ENCODE data around the gene GAMT.
A peak's percentile ranks its signal among the peaks of the same experiment; 100 is the strongest.

GAMT gene

DNA sequence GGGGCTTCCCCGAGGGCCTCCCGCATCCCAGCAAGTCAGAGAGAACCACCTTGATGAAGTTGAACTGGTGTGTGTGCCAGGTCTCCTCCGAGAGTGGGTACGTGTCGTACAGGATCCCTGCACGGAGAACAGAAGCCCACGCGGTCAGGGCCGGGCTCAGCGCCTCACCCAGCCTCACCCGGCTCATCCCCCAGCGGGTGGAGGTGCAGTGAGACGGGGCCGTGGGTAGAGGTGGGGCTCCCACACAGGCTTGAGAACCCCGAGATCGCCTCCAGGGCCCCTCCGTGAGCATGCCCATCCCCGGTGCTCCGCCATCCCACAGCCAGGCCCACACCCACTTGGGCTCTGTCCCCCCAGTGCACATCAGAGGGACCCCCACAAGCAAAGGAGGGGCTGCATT, 2.3 kb downstream of the GAMT start:
- no peak for DNase-seq

DNA sequence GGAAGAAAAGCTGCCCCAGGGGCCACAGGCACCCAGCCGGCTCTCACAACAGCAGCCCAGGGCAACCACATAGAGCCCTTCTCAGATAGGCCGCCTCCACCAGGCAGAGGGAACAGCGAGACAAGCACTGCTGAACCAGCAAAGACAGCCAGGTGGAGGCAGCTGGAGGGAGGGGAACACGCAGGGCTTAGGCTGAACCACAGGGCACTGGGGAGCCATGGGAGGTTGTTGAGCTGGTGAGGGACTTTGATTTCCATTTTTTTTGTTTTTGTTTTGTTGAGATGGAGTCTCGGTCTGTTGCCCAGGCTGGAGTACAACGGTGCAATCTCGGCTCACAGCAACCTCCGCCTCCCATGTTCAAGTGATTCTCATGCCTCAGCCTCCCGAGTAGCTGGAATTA, 3.5 kb downstream of the GAMT start:
- DNase-seq: no peak

DNA sequence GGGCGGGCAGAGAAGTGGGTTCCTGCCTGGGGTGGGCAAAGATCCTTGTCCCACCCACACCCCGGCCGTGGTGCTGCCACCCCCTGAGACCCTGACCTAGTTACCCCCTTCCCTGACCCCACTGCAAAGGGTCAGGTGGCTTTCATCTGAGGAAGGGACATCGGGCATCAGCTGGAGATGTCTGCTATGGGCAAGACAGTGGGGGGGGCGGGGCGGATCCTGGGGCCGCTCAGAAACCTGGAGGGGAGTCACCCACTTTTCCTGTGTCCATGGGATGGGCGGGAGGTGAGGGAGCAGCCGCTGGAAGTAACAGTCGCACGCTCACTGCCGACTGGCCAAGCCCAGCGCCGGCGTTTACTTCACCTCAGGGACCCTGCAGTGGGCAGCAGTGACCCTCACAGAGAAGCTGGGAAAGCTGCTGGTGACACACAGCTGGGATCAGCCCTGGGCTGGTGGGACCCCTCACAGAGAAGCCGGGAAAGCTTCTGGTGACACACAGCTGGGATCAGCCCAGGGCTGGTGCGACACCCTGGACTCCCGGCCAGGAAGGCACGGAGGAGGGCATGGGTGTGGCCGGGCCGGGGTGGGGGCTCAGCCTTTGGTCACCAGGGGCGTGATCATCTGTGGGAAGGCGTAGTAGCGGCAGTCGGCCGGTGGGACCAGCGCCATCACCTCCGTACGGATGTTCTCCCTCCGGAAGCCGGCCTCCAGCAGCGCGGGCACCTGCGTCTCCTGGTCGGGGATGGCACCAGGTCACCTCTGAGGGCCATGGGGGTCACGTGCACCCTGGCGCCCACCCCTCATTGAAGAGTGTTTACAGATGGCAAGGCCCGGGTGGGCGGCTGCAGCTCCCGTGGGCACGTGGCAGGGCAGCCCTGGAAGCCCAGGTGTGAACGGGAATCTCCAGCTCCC, 4.3 kb downstream of the GAMT start:
- no peak for DNase-seq

DNA sequence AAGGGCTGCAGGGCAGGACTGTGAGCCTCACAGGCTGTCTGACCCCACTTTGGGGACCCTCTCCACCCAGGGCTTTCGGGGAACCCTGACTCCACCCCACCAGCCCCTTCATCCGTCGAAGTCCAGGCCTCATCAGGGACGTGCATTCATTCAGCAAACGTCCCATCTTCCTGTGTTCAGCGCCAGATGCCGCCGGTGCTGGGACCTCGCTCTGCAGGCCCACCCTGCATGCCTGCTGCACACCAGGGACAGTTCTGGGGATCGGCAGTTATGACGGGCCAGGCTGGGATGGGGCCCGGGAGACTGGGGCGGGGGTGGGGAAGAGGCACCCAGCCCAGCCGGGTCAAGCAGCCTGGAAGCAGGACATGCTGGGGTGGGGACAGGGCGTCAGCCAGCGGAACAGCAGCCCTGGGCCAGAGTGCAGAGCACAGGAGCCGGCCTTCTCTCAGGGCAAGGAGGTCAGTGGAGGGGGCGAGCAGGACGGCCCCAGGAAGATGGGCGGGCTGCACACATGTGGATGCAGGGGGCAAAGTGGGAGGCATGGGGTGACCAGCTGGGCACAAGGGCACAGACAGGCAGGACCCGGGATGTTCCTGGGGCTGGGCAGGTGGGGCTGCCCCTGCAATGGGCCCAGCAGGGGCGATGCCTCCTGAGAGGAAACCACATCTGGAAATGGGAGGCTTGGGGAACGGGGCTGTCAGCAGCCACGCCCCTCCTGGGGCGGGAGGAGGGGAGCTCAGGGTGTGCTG, 5.1 kb downstream of the GAMT start:
- DNase-seq: no peak

DNA sequence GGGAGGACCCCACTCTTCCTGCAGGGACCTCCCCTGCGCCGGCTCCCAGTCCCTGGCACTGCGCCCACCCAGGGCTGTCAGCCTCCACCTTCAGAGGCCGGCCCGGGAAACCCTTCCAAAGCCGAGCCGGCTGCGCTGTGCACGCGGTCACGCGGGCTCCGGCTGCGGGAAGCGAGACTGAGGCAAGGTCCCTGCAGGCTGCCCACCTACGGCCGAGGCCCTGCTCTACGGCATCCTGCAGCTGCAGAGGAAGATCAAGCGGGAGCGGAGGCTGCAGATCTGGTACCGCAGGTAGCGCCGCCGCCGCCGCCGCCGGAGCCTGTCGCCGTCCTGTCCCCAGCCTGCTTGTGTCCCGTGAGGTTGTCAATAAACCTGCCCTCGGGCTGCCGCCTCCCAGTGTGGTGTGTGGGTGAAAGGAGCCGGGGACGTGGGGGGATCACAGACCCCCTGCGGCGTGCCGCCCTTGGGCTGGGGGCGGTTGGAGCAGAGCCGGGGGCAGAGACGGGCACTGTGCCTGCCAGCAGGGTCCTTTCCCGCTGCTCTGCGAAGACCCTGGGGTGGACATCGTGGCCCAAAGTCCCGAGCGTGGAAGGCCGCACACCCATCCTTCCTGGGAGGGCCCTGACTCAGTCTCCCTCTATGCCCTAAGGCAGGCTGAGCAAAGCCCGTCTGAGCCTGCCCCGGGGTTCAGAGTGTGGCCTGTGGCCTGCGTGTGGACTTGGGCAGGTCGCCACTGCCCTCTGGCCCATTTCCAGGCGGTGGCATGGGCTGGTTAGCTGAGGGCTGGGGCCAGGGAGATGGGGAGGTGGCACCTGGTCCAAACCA, 5.9 kb downstream of the GAMT start:
- no peak for DNase-seq

DNA sequence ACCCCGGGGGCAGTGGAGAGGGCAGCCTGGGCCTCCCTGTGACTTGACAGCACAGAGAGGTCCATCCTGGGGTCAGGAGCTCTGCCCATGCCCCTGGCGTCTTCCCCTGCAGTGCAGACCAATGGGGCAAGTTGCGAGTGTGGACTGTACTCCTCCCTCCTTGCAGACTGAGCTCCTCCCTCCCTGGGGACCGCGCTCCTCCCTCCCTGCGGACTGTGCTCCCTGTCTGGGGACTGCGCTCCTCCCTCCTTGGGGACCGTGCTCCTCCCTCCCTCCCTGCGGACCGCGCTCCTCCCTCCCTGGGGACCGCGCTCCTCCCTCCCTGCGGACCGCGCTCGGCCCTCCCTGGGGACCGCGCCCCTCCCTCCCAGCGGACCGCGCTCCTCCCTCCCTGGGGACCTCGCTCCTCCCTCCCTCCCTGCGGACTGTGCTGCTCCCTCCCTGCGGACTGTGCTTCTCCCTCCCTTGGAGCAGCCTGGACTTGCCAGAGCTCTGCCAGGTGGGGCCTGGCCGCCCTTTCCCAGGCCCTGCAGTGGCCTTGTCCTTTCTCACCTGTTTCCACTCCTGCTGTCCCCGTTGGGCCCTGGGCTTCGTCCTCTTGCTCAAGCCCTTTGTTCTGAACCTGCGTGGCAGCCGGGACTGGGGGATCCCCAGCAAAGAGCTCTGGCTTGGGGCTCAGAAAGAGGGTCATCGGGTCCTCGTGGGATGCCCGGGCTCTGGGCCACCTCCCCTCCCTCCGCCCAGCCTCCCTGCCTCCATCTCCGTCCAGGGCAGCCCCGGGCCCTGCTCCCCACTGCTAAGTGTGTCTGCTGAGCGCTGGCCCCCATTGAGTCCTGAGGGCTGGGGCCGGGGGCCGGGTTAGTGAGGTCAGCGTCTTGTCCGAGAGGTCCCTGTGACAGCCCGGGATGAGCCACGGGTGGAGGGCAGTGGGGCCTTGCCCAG, 6.8 kb downstream of the GAMT start:
- DNase-seq: peak; percentile 19

DNA sequence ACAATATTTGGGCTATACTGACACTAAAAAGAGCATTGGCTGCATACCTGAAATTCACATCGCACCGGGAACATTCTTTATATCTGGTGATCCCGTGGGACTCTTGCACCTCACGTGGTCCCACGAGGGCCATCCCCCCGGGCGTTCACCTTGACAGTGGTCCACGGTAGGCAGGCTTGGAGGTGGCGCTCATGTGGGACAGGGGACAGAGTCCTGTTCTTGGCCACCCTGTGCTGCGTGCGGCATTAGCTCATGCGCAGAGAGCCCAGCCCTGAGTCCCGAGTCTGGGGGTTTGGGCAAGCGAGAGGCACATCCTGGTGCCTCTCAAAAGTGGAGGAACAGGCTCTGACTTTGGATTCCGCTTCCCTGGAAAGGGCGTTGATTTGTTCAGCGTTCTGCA, 7.5 kb downstream of the GAMT start:
- no peak for DNase-seq

GRCh38 chr19:1392939-1393530, 8.3 kb downstream of the GAMT start:
- DNase-seq: no peak

- no peak for DNase-seq
These were observed 8.9 kb downstream of the GAMT start for GRCh38 chr19:1392407-1392806.

DNA sequence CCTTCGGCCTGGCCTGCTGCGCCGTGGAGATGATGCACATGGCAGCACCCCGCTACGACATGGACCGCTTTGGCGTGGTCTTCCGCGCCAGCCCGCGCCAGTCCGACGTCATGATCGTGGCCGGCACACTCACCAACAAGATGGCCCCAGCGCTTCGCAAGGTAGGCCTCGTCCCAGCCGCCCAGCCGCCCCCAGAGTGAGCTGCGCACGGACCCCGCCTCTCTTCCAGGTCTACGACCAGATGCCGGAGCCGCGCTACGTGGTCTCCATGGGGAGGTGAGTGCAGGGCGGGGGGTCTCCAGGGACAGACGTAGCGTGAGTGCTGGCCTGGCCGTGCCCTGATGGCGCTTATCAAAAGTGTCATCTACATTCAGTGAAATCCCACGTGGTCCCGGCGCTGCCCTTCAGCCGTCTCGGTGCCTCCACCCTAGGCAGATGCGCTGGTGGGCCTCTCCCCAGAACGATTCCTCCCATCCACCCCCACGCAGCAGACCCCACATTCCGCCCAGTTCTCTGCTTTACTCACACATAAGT, 10.4 kb downstream of the GAMT start:
- no peak for DNase-seq

DNA sequence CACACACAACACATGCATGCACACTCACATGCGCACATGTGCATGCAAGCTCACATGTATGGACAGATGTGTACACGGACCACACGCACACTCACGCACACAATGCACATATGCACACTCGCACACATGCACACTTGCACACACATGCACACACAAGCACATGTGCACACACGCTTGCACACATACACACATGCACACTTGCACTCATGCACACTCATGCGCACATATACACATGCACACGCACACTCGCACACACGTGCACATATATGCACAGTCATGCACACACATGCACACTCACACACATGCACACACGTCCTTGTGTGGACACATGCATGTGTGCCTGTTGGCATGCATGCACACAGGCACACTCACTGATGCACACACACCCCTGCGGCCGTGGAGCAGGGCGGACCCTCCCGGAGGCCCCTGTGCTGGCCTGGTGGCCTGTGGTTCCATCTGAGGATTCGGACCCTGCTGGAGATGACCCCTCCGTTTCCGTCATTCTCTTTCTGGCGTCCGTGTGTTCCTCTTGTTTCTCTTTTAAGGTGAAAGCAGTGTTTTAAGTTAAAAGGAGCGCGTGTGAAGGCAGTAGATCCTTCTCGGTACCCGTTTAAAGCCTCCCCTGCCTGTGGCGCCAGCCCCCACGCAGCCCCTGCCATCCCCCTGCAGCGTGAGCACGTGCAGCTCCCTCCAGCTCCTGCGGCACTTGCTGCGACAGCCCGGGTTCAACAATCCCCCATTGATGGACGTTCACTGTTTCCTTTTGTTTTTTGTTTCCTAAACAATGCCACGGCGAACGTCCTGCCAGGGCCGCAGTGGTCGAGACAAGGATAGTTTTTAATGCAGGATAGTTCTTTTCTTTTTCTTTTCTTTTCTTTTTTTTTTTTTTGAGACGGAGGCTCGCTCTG, 12.1 kb downstream of the GAMT start:
- DNase-seq: no peak

DNA sequence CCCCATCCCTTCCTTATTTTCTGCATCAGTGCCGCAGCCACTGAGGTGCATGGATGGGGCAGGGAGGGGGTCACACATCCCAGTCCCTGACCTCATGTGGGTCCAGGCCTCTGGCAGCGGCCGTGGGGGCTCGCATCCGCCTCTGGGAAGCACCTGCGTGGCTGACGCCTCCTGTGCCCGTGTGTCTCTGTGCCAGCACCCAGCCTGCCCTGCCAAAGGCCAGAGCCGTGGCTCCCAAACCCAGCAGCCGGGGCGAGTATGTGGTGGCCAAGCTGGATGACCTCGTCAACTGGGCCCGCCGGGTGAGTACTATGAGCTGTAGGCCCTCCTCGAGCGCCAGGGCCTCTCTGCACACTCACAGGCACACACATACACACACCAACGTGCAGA, 12.7 kb downstream of the GAMT start:
- DNase-seq: no peak

GRCh38 chr19:1387684-1388636, 13.4 kb downstream of the GAMT start:
- no peak for DNase-seq

DNA sequence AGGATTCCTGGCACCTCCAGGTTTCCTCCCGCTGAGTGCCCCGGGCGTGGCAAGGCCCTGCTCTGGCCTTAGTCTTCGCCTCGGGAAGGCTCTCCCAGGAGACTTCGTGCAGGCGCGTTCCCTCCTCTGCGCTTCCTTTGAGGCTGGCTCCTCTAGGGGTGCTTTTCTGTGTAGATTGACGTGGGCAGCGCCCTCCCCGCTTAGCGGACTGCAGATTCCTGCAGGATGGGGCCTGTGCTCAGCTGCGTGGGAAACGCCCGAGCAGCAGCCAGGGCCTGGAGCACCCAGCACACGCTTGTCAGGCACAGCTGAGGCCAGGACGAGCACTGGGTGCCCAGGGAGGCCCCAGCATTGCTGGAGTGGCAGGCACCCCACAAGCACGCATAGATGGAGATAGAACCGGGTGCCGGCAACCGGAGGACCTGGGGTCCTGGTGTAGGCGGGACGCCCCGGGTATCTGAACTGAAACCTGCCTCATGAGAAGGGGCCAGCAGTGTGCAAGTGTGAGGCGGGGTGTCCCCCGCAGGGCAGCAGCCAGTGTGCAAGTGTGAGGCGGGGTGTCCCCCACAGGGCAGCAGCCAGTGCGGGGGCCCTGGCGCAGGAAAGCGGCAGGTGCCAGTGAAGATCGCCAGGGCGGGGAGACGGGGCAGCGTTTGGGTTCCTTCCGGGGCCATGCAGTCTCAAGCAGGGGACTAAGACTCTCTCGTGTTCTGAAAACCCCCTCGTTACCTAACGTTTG, 14.2 kb downstream of the GAMT start:
- DNase-seq: no peak

- DNase-seq: no peak
These were observed 15.5 kb downstream of the GAMT start for GRCh38 chr19:1385816-1386215.

DNA sequence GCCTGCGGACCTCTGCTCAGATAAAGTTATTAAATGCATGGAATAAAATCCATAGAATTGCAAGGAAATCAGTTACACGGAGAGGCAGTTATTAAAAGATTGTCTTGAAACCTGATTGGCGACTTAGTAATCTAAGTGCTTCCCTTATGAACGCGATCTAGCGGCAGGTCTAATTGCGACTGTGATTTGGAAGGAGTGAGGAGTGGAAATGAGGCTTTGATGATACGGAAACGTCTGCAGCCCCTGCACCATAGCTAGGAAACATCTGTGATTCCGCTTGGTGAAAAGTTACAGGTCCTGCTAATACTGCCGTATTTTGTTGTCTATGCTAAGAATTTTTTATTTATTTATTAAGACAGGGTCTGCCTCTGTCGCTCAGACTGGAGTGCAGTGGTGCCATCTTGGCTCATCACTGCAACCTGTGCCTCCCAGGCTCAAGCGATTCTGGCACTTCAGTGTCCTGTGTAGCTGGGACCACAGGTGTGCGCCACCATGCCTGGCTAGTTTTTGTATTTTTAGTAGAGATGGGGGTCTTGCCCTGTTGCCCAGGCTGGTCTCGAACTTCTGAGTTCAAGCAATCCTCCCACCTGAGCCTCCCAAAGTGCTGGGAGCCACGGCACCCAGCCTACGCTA, 16.7 kb downstream of the GAMT start:
- DNase-seq: no peak

GRCh38 chr19:1384085-1384462, 17.3 kb downstream of the GAMT start:
- no peak for DNase-seq

Data from NCI-H82 (cell line).